H1 (cell line): ENCODE data around the gene CST6. TPM values are rescaled to one million over a fixed set of nuclear protein-coding genes. Genes with fewer than 3 reads are reported as not detected.

ENCODE experiments used
- CTCF ChIA-PET: fragments of 300-600 bp; sonication (Branson Sonifier 250); formaldehyde crosslinking; loops from one replicate; lab custom pipeline; 2021; ENCODE audit not compliant: partially characterized antibody; lab: Charles Lee
- POLR2A ChIA-PET: fragments of 300-600 bp; sonication (Branson Sonifier 250); formaldehyde crosslinking; loops from one replicate; lab custom pipeline; 2021; ENCODE audit warnings: inconsistent platforms; ENCODE audit not compliant: partially characterized antibody; lab: Charles Lee
- DNase-seq, 2 experiments: peaks; one replicate each; pipeline versions ENCODE4 v3.0.0 to v3.0.0-alpha.2; 2010 to 2022; ENCODE audit warnings: low spot score in 2 of 2, low read depth in 1 of 2, mixed read lengths in 1 of 2
- FAIRE-seq: peaks from 2 replicates; lab custom pipeline; 2011; peaks lifted over from hg19 to GRCh38; lab: Jason Lieb, UNC
- H2AFZ ChIP-seq: 2 replicates; pipeline ENCODE4 v1.8.1; 2012; ENCODE audit warnings: low read length, inconsistent platforms
- H2AK5ac ChIP-seq: 2 replicates; pipeline ENCODE4 v1.6.1; 2013; ENCODE audit warnings: low read depth, low read length
- H2BK120ac ChIP-seq: replicated peaks from 2 replicates; pipeline ENCODE3; 2013; ENCODE audit warnings: low read depth, low read length, inconsistent platforms
- H2BK12ac ChIP-seq: 2 replicates; pipeline ENCODE4 v1.6.1; 2013; ENCODE audit warnings: low read depth, low read length
- H2BK15ac ChIP-seq: 2 replicates; pipeline ENCODE4 v1.6.1; 2013; ENCODE audit warnings: low read length
- H2BK20ac ChIP-seq: 2 replicates; pipeline ENCODE4 v1.6.1; 2013; ENCODE audit warnings: low read length
- H2BK5ac ChIP-seq: 2 replicates; pipeline ENCODE4 v1.6.1; 2013; ENCODE audit warnings: low read depth, low read length
- H3K14ac ChIP-seq: 2 replicates; pipeline ENCODE4 v1.6.1; 2013; ENCODE audit warnings: inconsistent platforms; ENCODE audit not compliant: insufficient read length
- H3K18ac ChIP-seq: 2 replicates; pipeline ENCODE4 v1.6.1; 2013; ENCODE audit warnings: low read length; ENCODE audit errors: extremely low read depth
- H3K23ac ChIP-seq: 2 replicates; pipeline ENCODE4 v1.6.1; 2013; ENCODE audit warnings: inconsistent platforms; ENCODE audit not compliant: insufficient read length
- H3K23me2 ChIP-seq: 2 replicates; pipeline ENCODE4 v1.6.1; 2013; ENCODE audit warnings: low read depth, low read length
- H3K27ac ChIP-seq: 2 replicates; pipeline ENCODE4 v1.6.1; 2011; ENCODE audit warnings: low read depth, low read length, inconsistent platforms
- H3K27me3 ChIP-seq, 4 experiments: replicated peaks in 1 of 4; 1 replicate in 1 of 4; 2 replicates in 3 of 4; pipeline versions ENCODE4 v1.6.1 to v1.8.1; 2011 to 2013; ENCODE audit warnings: low read length in 3 of 4, mild to moderate bottlenecking in 3 of 4, inconsistent platforms in 2 of 4, mixed read lengths in 2 of 4, moderate library complexity in 1 of 4; ENCODE audit not compliant: control insufficient read depth in 3 of 4, insufficient read depth in 3 of 4; ENCODE audit errors: extremely low read depth in 1 of 4
- H3K36me3 ChIP-seq, 4 experiments: 2 replicates each; pipeline versions ENCODE4 v1.6.1 to v1.8.1; 2011 to 2013; ENCODE audit warnings: mild to moderate bottlenecking in 4 of 4, low read length in 3 of 4, moderate library complexity in 2 of 4, control low read depth in 1 of 4, inconsistent platforms in 1 of 4; ENCODE audit not compliant: insufficient read depth in 4 of 4, control insufficient read depth in 2 of 4
- H3K4ac ChIP-seq: replicated peaks from 2 replicates; pipeline ENCODE3; 2013; ENCODE audit warnings: low read length, low read depth, mixed read lengths, inconsistent platforms; ENCODE audit not compliant: insufficient read length
- H3K4me1 ChIP-seq, 4 experiments: replicated peaks in 1 of 4; 1 replicate in 1 of 4; 2 replicates in 3 of 4; pipeline versions ENCODE4 v1.6.1 to v1.8.1; 2011 to 2013; ENCODE audit warnings: low read length in 3 of 4, inconsistent platforms in 2 of 4, mixed read lengths in 1 of 4; ENCODE audit not compliant: insufficient read depth in 4 of 4, control insufficient read depth in 3 of 4
- H3K4me2 ChIP-seq, 2 experiments: 2 replicates each; pipeline versions ENCODE4 v1.6.1 to v1.8.1; 2011 to 2013; ENCODE audit warnings: low read depth in 2 of 2, low read length in 2 of 2, control low read depth in 1 of 2, inconsistent platforms in 1 of 2, mild to moderate bottlenecking in 1 of 2; ENCODE audit not compliant: insufficient read depth in 1 of 2
- H3K4me3 ChIP-seq, 4 experiments: fragments of 200-600, 300-600 bp in 1 of 4; sonication (generic), shearing (Covaris generic), sonication (Bioruptor Twin) in 1 of 4; 2 replicates each; pipeline versions ENCODE4 v1.5.1 to v1.8.1; 2011 to 2016; ENCODE audit warnings: low read length in 4 of 4, low read depth in 3 of 4, control low read depth in 2 of 4, inconsistent platforms in 2 of 4, mild to moderate bottlenecking in 2 of 4, mixed read lengths in 1 of 4, moderate library complexity in 1 of 4; ENCODE audit not compliant: insufficient read depth in 2 of 4; ENCODE audit errors: extremely low read depth in 1 of 4
- H3K56ac ChIP-seq: replicated peaks from 2 replicates; pipeline ENCODE3; 2013; ENCODE audit warnings: low read depth, mild to moderate bottlenecking, mixed read lengths, low read length, inconsistent platforms; ENCODE audit not compliant: insufficient read length
- H3K79me1 ChIP-seq: 2 replicates; pipeline ENCODE4 v1.6.1; 2013; ENCODE audit warnings: low read depth, low read length, control low read depth
- H3K79me2 ChIP-seq, 2 experiments: 2 replicates each; pipeline versions ENCODE4 v1.6.1 to v1.8.1; 2012 to 2013; ENCODE audit warnings: low read length in 2 of 2, mild to moderate bottlenecking in 2 of 2, inconsistent platforms in 1 of 2; ENCODE audit not compliant: insufficient read depth in 2 of 2, control insufficient read depth in 1 of 2
- H3K9ac ChIP-seq, 4 experiments: replicated peaks in 1 of 4; 1 replicate in 1 of 4; 2 replicates in 3 of 4; pipeline versions ENCODE4 v1.6.1 to v1.8.1; 2011 to 2013; ENCODE audit warnings: low read depth in 3 of 4, low read length in 3 of 4, control low read depth in 2 of 4, mild to moderate bottlenecking in 2 of 4, moderate library complexity in 2 of 4, inconsistent platforms in 1 of 4; ENCODE audit errors: extremely low read depth in 1 of 4
- H3K9me3 ChIP-seq, 2 experiments: 2 replicates each; pipeline versions ENCODE4 v1.6.1 to v1.8.1; 2012 to 2013; ENCODE audit warnings: mild to moderate bottlenecking in 2 of 2, moderate library complexity in 2 of 2, control low read depth in 1 of 2, inconsistent platforms in 1 of 2, low read depth in 1 of 2, low read length in 1 of 2, mixed read lengths in 1 of 2; ENCODE audit not compliant: insufficient read depth in 2 of 2
- H4K20me1 ChIP-seq, 2 experiments: replicated peaks in 1 of 2; 2 replicates each; pipeline versions ENCODE3 to v1.8.1; 2011 to 2013; ENCODE audit warnings: inconsistent platforms in 2 of 2, low read length in 2 of 2, mild to moderate bottlenecking in 1 of 2; ENCODE audit not compliant: insufficient read depth in 2 of 2, control insufficient read depth in 1 of 2
- H4K5ac ChIP-seq: 2 replicates; pipeline ENCODE4 v1.6.1; 2013; ENCODE audit warnings: low read length, low read depth, mixed read lengths, inconsistent platforms; ENCODE audit not compliant: insufficient read length
- H4K8ac ChIP-seq: 2 replicates; pipeline ENCODE4 v1.8.0; 2013; ENCODE audit warnings: mild to moderate bottlenecking, moderate library complexity, low read length, inconsistent platforms; ENCODE audit not compliant: insufficient read depth; ENCODE audit errors: extremely low read depth
- H4K91ac ChIP-seq: replicated peaks from 2 replicates; pipeline ENCODE3; 2013; ENCODE audit warnings: low read length, mixed read lengths, inconsistent platforms; ENCODE audit not compliant: insufficient read length
- BCL11A ChIP-seq, 2 experiments: IDR thresholded peaks; one replicate each; pipeline ENCODE4 v1.6.1; 2011; ENCODE audit warnings: low read depth in 2 of 2, low read length in 2 of 2, mild to moderate bottlenecking in 2 of 2
- CBX8 ChIP-seq: fragments of 300-800, 300-1000 bp; sonication (generic); IDR thresholded peaks from 2 replicates; pipeline ENCODE4 v1.7.1; 2016; ENCODE audit warnings: low read depth, low read length, borderline replicate concordance
- CHD1 ChIP-seq: IDR thresholded peaks from 2 replicates; pipeline ENCODE4 v1.6.1; 2012; ENCODE audit warnings: low read depth, low read length, improper control_type of control experiment
- EZH2 ChIP-seq: fragments of 200-600 bp; sonication (generic); IDR thresholded peaks from 2 replicates; pipeline ENCODE4 v1.7.1; 2012; ENCODE audit warnings: low read depth, mild to moderate bottlenecking, moderate library complexity, low read length, inconsistent platforms; ENCODE audit not compliant: severe bottlenecking
- FOSL1 ChIP-seq: IDR thresholded peaks from 2 replicates; pipeline ENCODE4 v1.6.1; 2011; ENCODE audit warnings: mild to moderate bottlenecking, low read depth, low read length, moderate library complexity; ENCODE audit not compliant: insufficient read depth
- GABPA ChIP-seq: IDR thresholded peaks from 2 replicates; pipeline ENCODE4 v1.6.1; 2011; ENCODE audit warnings: mild to moderate bottlenecking, low read length, moderate library complexity, borderline replicate concordance; ENCODE audit not compliant: insufficient read depth
- JUN ChIP-seq: IDR thresholded peaks from 2 replicates; pipeline ENCODE4 v1.6.1; 2011; ENCODE audit warnings: low read depth, mild to moderate bottlenecking, improper control_type of control experiment, low read length
- KDM5A ChIP-seq: fragments of 200-600 bp; IDR thresholded peaks from 2 replicates; pipeline ENCODE4 v1.7.1; 2012; ENCODE audit warnings: mild to moderate bottlenecking, low read length, inconsistent platforms, mixed read lengths
- MAFK ChIP-seq: IDR thresholded peaks from 2 replicates; pipeline ENCODE4 v1.6.1; 2012; ENCODE audit warnings: low read depth, mild to moderate bottlenecking, improper control_type of control experiment, low read length
- POU5F1 ChIP-seq: IDR thresholded peaks from 2 replicates; pipeline ENCODE4 v1.6.1; 2011; ENCODE audit warnings: low read depth, mild to moderate bottlenecking, low read length, moderate library complexity
- SP1 ChIP-seq: IDR thresholded peaks from 2 replicates; pipeline ENCODE4 v1.6.1; 2011; ENCODE audit warnings: low read depth, low read length
- SRF ChIP-seq: IDR thresholded peaks from 2 replicates; pipeline ENCODE4 v1.6.1; 2011; ENCODE audit warnings: mild to moderate bottlenecking, low read depth, low read length, moderate library complexity
- YY1 ChIP-seq: IDR thresholded peaks from 2 replicates; pipeline ENCODE4 v1.6.1; 2011; ENCODE audit warnings: low read depth, mild to moderate bottlenecking, low read length
- WGBS, 2 experiments: shearing (Covaris generic) in 1 of 2; methylation state at CpG; one replicate each; pipeline versions ENCODE4 v1.1.6 to v1.1.7; 2013 to 2015; ENCODE audit warnings: low lambda C conversion rate in 2 of 2, mixed read lengths in 2 of 2, inconsistent platforms in 1 of 2, low coverage in 1 of 2, missing lambda C conversion rate in 1 of 2; ENCODE audit not compliant: insufficient replicate concordance in 2 of 2, insufficient coverage in 1 of 2, insufficient read length in 1 of 2; ENCODE audit errors: extremely low coverage in 1 of 2, missing lambda C conversion rate in 1 of 2; 5-methylcytosine and 5-hydroxymethylcytosine counted together
- polyA plus RNA-seq, 7 experiments: library from polyadenylated mRNA; depleted of rRNA in 3 of 7; stranded (reverse) in 5 of 7; unstranded in 2 of 7; fragments of >200 nt in 5 of 7; fragments of 200-250 nt in 2 of 7; gene quantifications; 1 replicate in 5 of 7; 2 replicates in 1 of 7; 4 replicates in 1 of 7; pipeline versions ENCODE4 v1.2.1 to v1.2.3, GENCODE V29; 2011 to 2013; ENCODE audit warnings: missing spikeins in 2 of 7, mixed read lengths in 2 of 7
- total RNA-seq: library from RNA; stranded (reverse); fragmentation: NEBNext Ultra II Directional; extraction: Animal tissue kit (Norgen Biotek cat#: 25700); gene quantifications from 2 replicates; pipeline ENCODE4 v1.2.1, GENCODE V29; 2021

CST6 gene
- total and polyA plus RNA-seq, 2 of the 8 experiments (the other 6 are each of a cell fraction or from before 2014, with no cell fraction given) = 1.6 to 7.6 TPM

DNA sequence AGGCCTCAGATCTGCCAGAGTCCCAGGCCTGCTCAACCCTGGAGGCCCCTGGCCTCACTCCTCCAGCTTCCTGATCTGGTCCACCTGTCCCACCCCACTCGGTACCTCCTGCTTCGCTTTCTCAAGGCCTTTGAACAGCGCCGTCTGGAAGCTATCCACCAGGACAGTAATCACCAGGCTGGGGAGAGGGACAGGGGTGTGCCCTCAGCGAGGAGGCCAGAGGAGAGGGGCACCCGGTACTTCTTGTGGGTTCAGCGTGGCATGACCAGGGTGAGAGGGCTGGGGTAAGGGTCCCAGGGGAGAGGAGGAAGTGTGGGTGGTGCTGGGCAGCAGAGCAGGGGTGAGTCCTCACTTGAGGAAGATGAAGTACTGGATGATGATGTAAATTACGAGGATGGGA lies 8.4 kb downstream of the CST6 start:
- WGBS, 2 experiments = 78% methylated on average over 8 of the region's 8 CpGs; no CpG with 5 or more reads in 1 of the 2 experiments
- CTCF ChIA-PET = interaction anchor here (0.8 to 1.7 kb wide), 2 partner anchors 9 to 25 kb away, joined by 4 to 7 read pairs; partner anchors contain the start of gene CST6

More for the DNA sequence above, 8.4 kb downstream of the CST6 start:
- Histone ChIP-seq H3K4ac (no peak overlapping the region), H3K9ac (no peak overlapping the region), H3K18ac (no peak overlapping the region), H3K14ac (no peak overlapping the region), H3K79me2 (no peaks in the 10 kb centered on the region), H3K4me1 (peaks cover 0 to 3% (median 1%) of the 10 kb centered on the region in 4 experiments; a peak in 1 of 7 replicates), H3K56ac (no peak overlapping the region), H3K4me2 (no peak overlapping the region), H4K8ac (no peak overlapping the region), H2BK15ac (no peak overlapping the region), H2BK12ac (no peak overlapping the region), H3K23ac (no peak overlapping the region), H3K79me1 (no peaks in the 10 kb centered on the region), H3K27me3 (peaks cover 0 to 18% (median 5%) of the 10 kb centered on the region in 4 experiments; a peak in 4 of 7 replicates), H3K27ac (no peak overlapping the region), H4K5ac (no peak overlapping the region), H4K20me1 (no peaks in the 10 kb centered on the region), H3K9me3 (no peaks in the 10 kb centered on the region), H3K4me3 (no peak overlapping the region), H2AFZ (no peak overlapping the region), H4K91ac (no peak overlapping the region), H3K36me3 (no peaks in the 10 kb centered on the region), H2BK5ac (no peak overlapping the region), H2BK20ac (no peak overlapping the region), H3K23me2 (no peaks in the 10 kb centered on the region), H2AK5ac (no peak overlapping the region), H2BK120ac (no peak overlapping the region)
- TF ChIP-seq EZH2 (no peak), JUN (no peak), POU5F1 (no peak), CBX8 (no peak), YY1 (no peak), SRF (no peak), GABPA (no peak), BCL11A (IDR thresholded peaks at IDR 0.05; ENCODE audit: low read depth in 2 of 2, low read length in 2 of 2) (no peak), KDM5A (no peak), MAFK (no peak), CHD1 (no peak), SP1 (no peak), FOSL1 (no peak)
- no peak for DNase-seq
- FAIRE-seq = no peak
- POLR2A ChIA-PET = interaction anchor here (1.0 to 1.4 kb wide), 2 partner anchors 12 to 18 kb away, joined by 3 to 4 read pairs; partner anchors contain the start of gene BANF1
